GM18526 (cell line): Measurements from ENCODE around the gene PLXDC2.

Experiments used
- POLR2A ChIP-seq: IDR thresholded peaks from 3 replicates; pipeline ENCODE4 v1.6.1; 2011; ENCODE audit not compliant: insufficient read length; ENCODE audit errors: extremely low read depth

The PLXDC2 gene

GRCh38 chr10:19803676-19804075, 12.6 kb upstream of the PLXDC2 start:
- no peak for TF ChIP-seq POLR2A

- TF ChIP-seq POLR2A = no peak
Observed at GRCh38 chr10:19809481-19809880, 6.8 kb upstream of the PLXDC2 start.

GRCh38 chr10:19811540-19811939, 4.7 kb upstream of the PLXDC2 start:
- no peak for TF ChIP-seq POLR2A

GRCh38 chr10:19812976-19813375, 3.3 kb upstream of the PLXDC2 start:
- TF ChIP-seq POLR2A = no peak

GRCh38 chr10:19815036-19815730, 1.0 kb upstream of the PLXDC2 start:
- no peak for TF ChIP-seq POLR2A

- no peak for TF ChIP-seq POLR2A
Observed at GRCh38 chr10:19815731-19816410, 361 bp upstream of the PLXDC2 start.

- no peak for TF ChIP-seq POLR2A
Observed at GRCh38 chr10:19817231-19817933, 1.1 kb downstream of the PLXDC2 start.

- no peak for TF ChIP-seq POLR2A
Observed at GRCh38 chr10:19818876-19819275, 2.6 kb downstream of the PLXDC2 start.

- TF ChIP-seq POLR2A = no peak
Observed at GRCh38 chr10:19819419-19820033, 3.3 kb downstream of the PLXDC2 start.

- TF ChIP-seq POLR2A = no peak
Observed at GRCh38 chr10:19824381-19825342, 8.4 kb downstream of the PLXDC2 start.

- TF ChIP-seq POLR2A = no peak
Observed at GRCh38 chr10:19825700-19826099, 9.5 kb downstream of the PLXDC2 start.

GRCh38 chr10:19826712-19827111, 10.5 kb downstream of the PLXDC2 start:
- no peak for TF ChIP-seq POLR2A

GRCh38 chr10:19828278-19829049, 12.2 kb downstream of the PLXDC2 start:
- TF ChIP-seq POLR2A = no peak

- no peak for TF ChIP-seq POLR2A
Observed at GRCh38 chr10:19832699-19833098, 16.5 kb downstream of the PLXDC2 start.
